CD14-positive monocyte (primary cell): ENCODE measurements around the gene COPS3. TPM values are rescaled to one million over a fixed set of nuclear protein-coding genes. Genes with fewer than 3 reads are reported as not detected.

Experiments used
- DNase-seq, 3 donors: peaks; one replicate each; pipeline ENCODE4 v3.0.0-alpha.2; 2011 to 2022
- H2AFZ ChIP-seq: 2 replicates; pipeline ENCODE4 v1.6.0; 2012; ENCODE audit warnings: mild to moderate bottlenecking, low read depth, low read length, inconsistent platforms; ENCODE audit not compliant: insufficient read depth, poor library complexity, severe bottlenecking
- H3K27ac ChIP-seq, 2 donors: 1 replicate in 1 of 2; 2 replicates in 1 of 2; pipeline ENCODE4 v1.5.1; 2012 to 2013; ENCODE audit warnings: low read length in 2 of 2, control low read depth in 1 of 2, inconsistent platforms in 1 of 2, low read depth in 1 of 2, mild to moderate bottlenecking in 1 of 2
- H3K27me3 ChIP-seq, 2 donors: one replicate each; pipeline versions ENCODE4 v1.6.0 to v1.6.1; 2011 to 2013; ENCODE audit warnings: low read length in 2 of 2; ENCODE audit not compliant: control insufficient read depth in 2 of 2, insufficient read depth in 2 of 2
- H3K36me3 ChIP-seq, 2 donors: replicated peaks in 1 of 2; 1 replicate in 1 of 2; 2 replicates in 1 of 2; pipeline versions ENCODE4 v1.5.1 to v1.6.1; 2012 to 2013; ENCODE audit warnings: low read length in 2 of 2, control low read depth in 1 of 2, inconsistent platforms in 1 of 2, mild to moderate bottlenecking in 1 of 2; ENCODE audit not compliant: insufficient read depth in 2 of 2, control insufficient read depth in 1 of 2
- H3K4me1 ChIP-seq, 2 donors: 1 replicate in 1 of 2; 2 replicates in 1 of 2; pipeline versions ENCODE4 v1.5.1 to v1.6.1; 2012 to 2013; ENCODE audit warnings: low read length in 2 of 2, control low read depth in 1 of 2, inconsistent platforms in 1 of 2, mild to moderate bottlenecking in 1 of 2, moderate library complexity in 1 of 2; ENCODE audit not compliant: insufficient read depth in 2 of 2, control insufficient read depth in 1 of 2
- H3K4me2 ChIP-seq: replicated peaks from 2 replicates; pipeline ENCODE3; 2012; ENCODE audit warnings: low read length, moderate library complexity, mild to moderate bottlenecking; ENCODE audit not compliant: poor library complexity, severe bottlenecking; ENCODE audit errors: extremely low read depth
- H3K4me3 ChIP-seq, 3 experiments: fragments of 200-600 bp in 1 of 3; sonication (generic) in 1 of 3; replicated peaks in 1 of 3; 1 replicate in 2 of 3; 2 replicates in 1 of 3; pipeline ENCODE4 v1.5.1; 2011 to 2013; ENCODE audit warnings: low read length in 3 of 3, mild to moderate bottlenecking in 3 of 3, control low read depth in 2 of 3, low read depth in 2 of 3, inconsistent platforms in 1 of 3, moderate library complexity in 1 of 3
- H3K79me2 ChIP-seq: 2 replicates; pipeline ENCODE4 v1.6.0; 2012; ENCODE audit warnings: mild to moderate bottlenecking, control low read depth, inconsistent platforms, low read length, moderate library complexity; ENCODE audit not compliant: insufficient read depth
- H3K9ac ChIP-seq: 2 replicates; pipeline ENCODE4 v1.6.0; 2017; ENCODE audit warnings: low read length, mild to moderate bottlenecking; ENCODE audit not compliant: insufficient read depth, poor library complexity, severe bottlenecking
- H3K9me3 ChIP-seq, 2 donors: replicated peaks in 1 of 2; 1 replicate in 1 of 2; 2 replicates in 1 of 2; pipeline versions ENCODE4 v1.5.1 to v1.6.1; 2012 to 2013; ENCODE audit warnings: low read length in 2 of 2, control low read depth in 1 of 2; ENCODE audit not compliant: control insufficient read depth in 1 of 2, insufficient read depth in 1 of 2
- H4K20me1 ChIP-seq: 2 replicates; pipeline ENCODE4 v1.6.0; 2012; ENCODE audit warnings: mild to moderate bottlenecking, low read length, control low read depth, moderate library complexity; ENCODE audit not compliant: insufficient read depth
- H3K27ac Mint-ChIP-seq, 7 donors: one replicate each; pipeline ENCODE4 v1.8.0; 2020; ENCODE audit warnings: mild to moderate bottlenecking in 7 of 7, mixed read lengths in 7 of 7, moderate library complexity in 6 of 7, inconsistent platforms in 2 of 7
- H3K27me3 Mint-ChIP-seq, 3 donors: one replicate each; pipeline ENCODE4 v1.8.0; 2021 to 2022; ENCODE audit warnings: low read depth in 3 of 3, mild to moderate bottlenecking in 3 of 3, mixed read lengths in 3 of 3, moderate library complexity in 3 of 3, inconsistent platforms in 1 of 3
- H3K36me3 Mint-ChIP-seq, 2 donors: one replicate each; pipeline ENCODE4 v1.8.0; 2020; ENCODE audit warnings: mixed read lengths in 2 of 2, inconsistent platforms in 1 of 2, mild to moderate bottlenecking in 1 of 2
- H3K4me1 Mint-ChIP-seq: one replicate; pipeline ENCODE4 v1.8.0; 2020; ENCODE audit warnings: mild to moderate bottlenecking, mixed read lengths
- H3K4me3 Mint-ChIP-seq, 2 donors: one replicate each; pipeline ENCODE4 v1.8.0; 2020; ENCODE audit warnings: mild to moderate bottlenecking in 2 of 2, mixed read lengths in 2 of 2, moderate library complexity in 1 of 2
- H3K9me3 Mint-ChIP-seq, 7 donors: one replicate each; pipeline ENCODE4 v1.8.0; 2020 to 2022; ENCODE audit warnings: mixed read lengths in 7 of 7, mild to moderate bottlenecking in 6 of 7, moderate library complexity in 6 of 7, inconsistent platforms in 2 of 7
- CTCF ChIP-seq: fragments of 200-600 bp; IDR thresholded peaks from one replicate; pipeline ENCODE4 v1.8.0; 2022; ENCODE audit warnings: antibody characterized with exemption, mild to moderate bottlenecking
- WGBS: methylation state at CpG from one replicate; pipeline ENCODE4 v1.1.5; 2013; ENCODE audit warnings: missing lambda C conversion rate; ENCODE audit not compliant: insufficient coverage; 5-methylcytosine and 5-hydroxymethylcytosine counted together
- intact Hi-C, 2 donors: fragments of 100-400 bp; cut with micrococcal nuclease; formaldehyde crosslinking; loops; one replicate each; pipeline versions ENCODE4 v1.15.0 to v1.15.1; 2023
- polyA plus RNA-seq, 3 donors: library from polyadenylated mRNA; depleted of rRNA in 1 of 3; unstranded in 2 of 3; stranded (reverse) in 1 of 3; fragments of 300-500 nt in 2 of 3; fragments of >200 nt in 1 of 3; fragmentation: Illumina TruSeq in 2 of 3; gene quantifications; 1 replicate in 2 of 3; 2 replicates in 1 of 3; pipeline ENCODE4 v1.2.3, GENCODE V29; 2012 to 2021

COPS3 gene
- polyA plus RNA-seq, 3 donors, result 47.6 to 122 (median 117) TPM

- Histone ChIP-seq H3K9me3 (no peaks in the 10 kb centered on the region), H3K79me2 (peaks cover 7% of the 10 kb centered on the region)
- H3K27ac Mint-ChIP-seq, result no peak overlapping the region
Measured at GRCh38 chr17:17226451-17227265, 54.4 kb downstream of the COPS3 start.

GRCh38 chr17:17225901-17226300 is 55.1 kb downstream of the COPS3 start:
- Mint-ChIP-seq H3K4me3 (no peak overlapping the region), H3K27me3 (no peaks in the 10 kb centered on the region), H3K9me3 (no peaks in the 10 kb centered on the region), H3K36me3 (peaks cover 98 to 100% of the 10 kb centered on the region in 2 donors), H3K27ac (no peak overlapping the region), H3K4me1 (no peaks in the 10 kb centered on the region)
- peaks cover 84% of the 10 kb centered on the region for H4K20me1 ChIP-seq
- DNase-seq, result no peak
- no peaks in the 10 kb centered on the region for H3K27me3 ChIP-seq
- peaks cover under 1% of the 10 kb centered on the region for H3K79me2 ChIP-seq
- H3K9ac ChIP-seq, result no peak overlapping the region
- H3K27ac ChIP-seq, result no peak overlapping the region
- H3K9me3 ChIP-seq, result no peaks in the 10 kb centered on the region
- no peak for TF ChIP-seq CTCF
- H3K4me1 ChIP-seq, result no peaks in the 10 kb centered on the region
- H3K4me3 ChIP-seq, result no peak overlapping the region
- no peak overlapping the region for H3K4me2 ChIP-seq
- intact Hi-C loops, result loop anchor here in 1 of 2 donors (5.0 kb wide), 1 partner anchor 36 kb away; no protein-coding TSS in a partner anchor
- H2AFZ ChIP-seq, result no peak overlapping the region
- H3K36me3 ChIP-seq, result peaks cover 98 to 100% of the 10 kb centered on the region in 2 donors
- WGBS, result 97% methylated on average over 9 of the region's 10 CpGs

More at GRCh38 chr17:17226451-17227265, 54.4 kb downstream of the COPS3 start:
- intact Hi-C loops, result loop anchor here in 1 of 2 donors (5.0 kb wide), 1 partner anchor 36 kb away; no protein-coding TSS in a partner anchor
- WGBS, result 98% methylated on average over 15 of the region's 16 CpGs
- H3K27me3 Mint-ChIP-seq, result no peaks in the 10 kb centered on the region
- no peaks in the 10 kb centered on the region for H3K4me1 Mint-ChIP-seq
- Histone ChIP-seq H3K4me2 (no peak overlapping the region), H3K27me3 (no peaks in the 10 kb centered on the region), H3K4me3 (no peak overlapping the region), H3K27ac (no peak overlapping the region), H3K9ac (no peak overlapping the region), H2AFZ (no peak overlapping the region), H3K36me3 (peaks cover 98 to 100% of the 10 kb centered on the region in 2 donors), H4K20me1 (peaks cover 82% of the 10 kb centered on the region), H3K4me1 (no peaks in the 10 kb centered on the region)
- no peak for DNase-seq
- no peaks in the 10 kb centered on the region for H3K9me3 Mint-ChIP-seq
- no peak overlapping the region for H3K4me3 Mint-ChIP-seq
- peaks cover 96 to 100% of the 10 kb centered on the region in 2 donors for H3K36me3 Mint-ChIP-seq
- TF ChIP-seq CTCF, result no peak
